H9 (cell line): ENCODE data around the gene SDR42E2. TPM values are rescaled to one million over a fixed set of nuclear protein-coding genes. Genes with fewer than 3 reads are reported as not detected.

Source experiments
- DNase-seq: peaks from one replicate; pipeline ENCODE4 v3.0.0-alpha.2; 2017
- H2AFZ ChIP-seq: one replicate; pipeline ENCODE4 v1.6.1; 2013; ENCODE audit warnings: mild to moderate bottlenecking, low read length, control low read depth, moderate library complexity
- H2AK5ac ChIP-seq: 2 replicates; pipeline ENCODE4 v1.6.1; 2013; ENCODE audit warnings: low read length, control low read depth, mixed read lengths; ENCODE audit not compliant: insufficient read length
- H2BK120ac ChIP-seq: one replicate; pipeline ENCODE4 v1.6.1; 2013; ENCODE audit warnings: low read depth, mild to moderate bottlenecking, low read length, control low read depth, inconsistent platforms; ENCODE audit not compliant: poor library complexity, severe bottlenecking
- H2BK12ac ChIP-seq: 2 replicates; pipeline ENCODE4 v1.6.1; 2013; ENCODE audit warnings: low read length, control low read depth, mixed read lengths, low read depth; ENCODE audit not compliant: insufficient read length
- H2BK15ac ChIP-seq: 2 replicates; pipeline ENCODE4 v1.6.1; 2013; ENCODE audit warnings: low read depth, low read length, control low read depth
- H2BK20ac ChIP-seq: one replicate; pipeline ENCODE4 v1.6.1; 2013; ENCODE audit warnings: low read depth, mild to moderate bottlenecking, low read length, control low read depth, inconsistent platforms; ENCODE audit not compliant: poor library complexity, severe bottlenecking
- H2BK5ac ChIP-seq: 2 replicates; pipeline ENCODE4 v1.6.1; 2013; ENCODE audit warnings: low read length, control low read depth, mixed read lengths; ENCODE audit not compliant: insufficient read length
- H3K14ac ChIP-seq: 2 replicates; pipeline ENCODE4 v1.6.1; 2013; ENCODE audit warnings: low read length, control low read depth; ENCODE audit not compliant: insufficient read depth
- H3K18ac ChIP-seq: 2 replicates; pipeline ENCODE4 v1.6.1; 2013; ENCODE audit warnings: low read depth, mild to moderate bottlenecking, mixed read lengths, low read length, control low read depth; ENCODE audit not compliant: insufficient read length
- H3K23ac ChIP-seq: 2 replicates; pipeline ENCODE4 v1.6.1; 2013; ENCODE audit warnings: low read length, control low read depth, mixed read lengths, low read depth; ENCODE audit not compliant: insufficient read length
- H3K23me2 ChIP-seq: 2 replicates; pipeline ENCODE4 v1.6.1; 2013; ENCODE audit warnings: low read depth, mild to moderate bottlenecking, mixed read lengths, low read length, control low read depth; ENCODE audit not compliant: insufficient read length, poor library complexity, severe bottlenecking
- H3K27ac ChIP-seq: 2 replicates; pipeline ENCODE4 v1.5.1; 2013; ENCODE audit warnings: low read length, control low read depth, mixed read lengths, low read depth; ENCODE audit not compliant: insufficient read length
- H3K27me3 ChIP-seq: 2 replicates; pipeline ENCODE4 v1.6.1; 2013; ENCODE audit warnings: low read length, control low read depth, inconsistent platforms; ENCODE audit not compliant: insufficient read depth
- H3K4ac ChIP-seq: 2 replicates; pipeline ENCODE4 v1.6.1; 2013; ENCODE audit warnings: low read depth, mild to moderate bottlenecking, control low read depth, inconsistent platforms, low read length, moderate library complexity
- H3K4me1 ChIP-seq: 2 replicates; pipeline ENCODE4 v1.6.1; 2013; ENCODE audit warnings: low read length, control low read depth, inconsistent platforms; ENCODE audit not compliant: insufficient read depth
- H3K4me2 ChIP-seq: 2 replicates; pipeline ENCODE4 v1.6.1; 2013; ENCODE audit warnings: low read length, control low read depth, mixed read lengths; ENCODE audit not compliant: insufficient read length, insufficient read depth
- H3K56ac ChIP-seq: 2 replicates; pipeline ENCODE4 v1.6.1; 2013; ENCODE audit warnings: low read depth, mild to moderate bottlenecking, mixed read lengths, low read length, control low read depth; ENCODE audit not compliant: insufficient read length
- H3K79me1 ChIP-seq: 2 replicates; pipeline ENCODE4 v1.6.1; 2013; ENCODE audit warnings: low read depth, mild to moderate bottlenecking, moderate library complexity, low read length, control low read depth, inconsistent platforms; ENCODE audit not compliant: insufficient read depth, poor library complexity, severe bottlenecking
- H3K79me2 ChIP-seq: 2 replicates; pipeline ENCODE4 v1.6.1; 2013; ENCODE audit warnings: low read length, control low read depth, inconsistent platforms; ENCODE audit not compliant: insufficient read depth
- H3K9ac ChIP-seq: 2 replicates; pipeline ENCODE4 v1.6.1; 2013; ENCODE audit warnings: low read length, control low read depth, mixed read lengths; ENCODE audit not compliant: insufficient read length; ENCODE audit errors: extremely low read depth
- H3K9me3 ChIP-seq: one replicate; pipeline ENCODE4 v1.6.1; 2013; ENCODE audit warnings: low read depth, low read length, inconsistent platforms; ENCODE audit not compliant: control insufficient read depth
- H3T11ph ChIP-seq: one replicate; pipeline ENCODE4 v1.6.1; 2013; ENCODE audit warnings: mild to moderate bottlenecking, low read length, control low read depth, inconsistent platforms
- H4K20me1 ChIP-seq: one replicate; pipeline ENCODE4 v1.6.1; 2013; ENCODE audit not compliant: control insufficient read depth, insufficient read length, insufficient read depth
- H4K5ac ChIP-seq: 2 replicates; pipeline ENCODE4 v1.6.1; 2013; ENCODE audit warnings: low read depth, mild to moderate bottlenecking, mixed read lengths, low read length, control low read depth; ENCODE audit not compliant: insufficient read length
- H4K8ac ChIP-seq: replicated peaks from 2 replicates; pipeline ENCODE4 v1.6.1; 2013; ENCODE audit warnings: low read length, control low read depth, mixed read lengths, low read depth; ENCODE audit not compliant: insufficient read length
- H4K91ac ChIP-seq: 2 replicates; pipeline ENCODE4 v1.6.1; 2013; ENCODE audit warnings: low read depth, mild to moderate bottlenecking, moderate library complexity, mixed read lengths, low read length, control low read depth; ENCODE audit not compliant: insufficient read length
- H3K27ac Mint-ChIP-seq, 3 experiments: 2 replicates in 2 of 3; 3 replicates in 1 of 3; pipeline ENCODE4 v1.8.0; 2020 to 2021; ENCODE audit warnings: mixed read lengths in 3 of 3, mild to moderate bottlenecking in 1 of 3, moderate library complexity in 1 of 3
- H3K27me3 Mint-ChIP-seq: 2 replicates; pipeline ENCODE4 v1.8.0; 2021; ENCODE audit warnings: low read depth, mild to moderate bottlenecking, moderate library complexity, mixed read lengths
- H3K36me3 Mint-ChIP-seq, 3 experiments: 2 replicates in 2 of 3; 3 replicates in 1 of 3; pipeline ENCODE4 v1.8.0; 2020 to 2021; ENCODE audit warnings: low read depth in 3 of 3, mixed read lengths in 3 of 3; ENCODE audit not compliant: insufficient read depth in 1 of 3
- H3K4me1 Mint-ChIP-seq, 2 experiments: 2 replicates each; pipeline ENCODE4 v1.8.0; 2020; ENCODE audit warnings: mixed read lengths in 2 of 2
- H3K4me3 Mint-ChIP-seq, 2 experiments: 2 replicates in 1 of 2; 3 replicates in 1 of 2; pipeline ENCODE4 v1.8.0; 2020 to 2021; ENCODE audit warnings: mild to moderate bottlenecking in 2 of 2, mixed read lengths in 2 of 2, moderate library complexity in 1 of 2
- H3K9me3 Mint-ChIP-seq, 2 experiments: 2 replicates in 1 of 2; 3 replicates in 1 of 2; pipeline ENCODE4 v1.8.0; 2020; ENCODE audit warnings: mild to moderate bottlenecking in 2 of 2, mixed read lengths in 2 of 2, moderate library complexity in 1 of 2
- WGBS: extraction: QIAGEN DNeasy Blood & Tissue Kit; methylation state at CpG from one replicate; pipeline ENCODE4 v1.1.7; 2013; ENCODE audit warnings: missing lambda C conversion rate, low lambda C conversion rate, mixed read lengths; ENCODE audit not compliant: insufficient read length; ENCODE audit errors: extremely low coverage; 5-methylcytosine and 5-hydroxymethylcytosine counted together
- total RNA-seq: library from RNA; stranded (reverse); gene quantifications from 2 replicates; pipeline ENCODE4 v1.2.1, GENCODE V29; 2021
- TF ChIP-seq, protein P1 (sequence below): fragments of 200-600 bp; sonication (generic); conservative IDR thresholded peaks from 3 replicates; pipeline ENCODE4 v1.8.0; 2021; ENCODE audit warnings: antibody characterized with exemption, mild to moderate bottlenecking

SDR42E2 gene
- total RNA-seq, 1 experiment from 2014 or later, result 0.09 TPM

GRCh38 chr16:22165508-22166285, 3.4 kb downstream of the SDR42E2 start:
- Histone ChIP-seq H3T11ph (no peak overlapping the region), H4K5ac (no peak overlapping the region), H2BK12ac (no peak overlapping the region), H3K79me2 (no peaks in the 10 kb centered on the region), H3K56ac (no peak overlapping the region), H3K4ac (no peak overlapping the region), H2BK15ac (no peak overlapping the region), H3K23me2 (no peaks in the 10 kb centered on the region), H3K27ac (no peak overlapping the region), H2AK5ac (no peak overlapping the region), H3K27me3 (no peaks in the 10 kb centered on the region; the same call in 1 of the 2 replicates), H3K79me1 (no peaks in the 10 kb centered on the region), H3K23ac (no peak overlapping the region), H3K9ac (no peak overlapping the region), H3K9me3 (no peaks in the 10 kb centered on the region), H3K18ac (no peak overlapping the region), H4K20me1 (no peaks in the 10 kb centered on the region), H3K14ac (no peak overlapping the region), H2AFZ (no peak overlapping the region), H3K4me2 (no peak overlapping the region), H4K91ac (no peak overlapping the region), H4K8ac (no peak overlapping the region), H2BK20ac (no peak overlapping the region), H2BK120ac (no peak overlapping the region), H3K4me1 (no peaks in the 10 kb centered on the region), H2BK5ac (no peak overlapping the region)
- no peak overlapping the region for H3K27ac Mint-ChIP-seq
- no peak overlapping the region for H3K4me3 Mint-ChIP-seq
- no peaks in the 10 kb centered on the region; a peak in 2 of 5 replicates for H3K9me3 Mint-ChIP-seq
- H3K27me3 Mint-ChIP-seq, result peaks cover 34% of the 10 kb centered on the region
- DNase-seq, result no peak
- no CpG with 5 or more reads among the region's 16 CpGs for WGBS
- peaks cover 1 to 2% of the 10 kb centered on the region in 2 experiments; a peak in 2 of 4 replicates for H3K4me1 Mint-ChIP-seq
- H3K36me3 Mint-ChIP-seq, result peaks cover 0 to 4% (median 0%) of the 10 kb centered on the region in 3 experiments; a peak in 3 of 7 replicates
- TF ChIP-seq, protein P1, sequence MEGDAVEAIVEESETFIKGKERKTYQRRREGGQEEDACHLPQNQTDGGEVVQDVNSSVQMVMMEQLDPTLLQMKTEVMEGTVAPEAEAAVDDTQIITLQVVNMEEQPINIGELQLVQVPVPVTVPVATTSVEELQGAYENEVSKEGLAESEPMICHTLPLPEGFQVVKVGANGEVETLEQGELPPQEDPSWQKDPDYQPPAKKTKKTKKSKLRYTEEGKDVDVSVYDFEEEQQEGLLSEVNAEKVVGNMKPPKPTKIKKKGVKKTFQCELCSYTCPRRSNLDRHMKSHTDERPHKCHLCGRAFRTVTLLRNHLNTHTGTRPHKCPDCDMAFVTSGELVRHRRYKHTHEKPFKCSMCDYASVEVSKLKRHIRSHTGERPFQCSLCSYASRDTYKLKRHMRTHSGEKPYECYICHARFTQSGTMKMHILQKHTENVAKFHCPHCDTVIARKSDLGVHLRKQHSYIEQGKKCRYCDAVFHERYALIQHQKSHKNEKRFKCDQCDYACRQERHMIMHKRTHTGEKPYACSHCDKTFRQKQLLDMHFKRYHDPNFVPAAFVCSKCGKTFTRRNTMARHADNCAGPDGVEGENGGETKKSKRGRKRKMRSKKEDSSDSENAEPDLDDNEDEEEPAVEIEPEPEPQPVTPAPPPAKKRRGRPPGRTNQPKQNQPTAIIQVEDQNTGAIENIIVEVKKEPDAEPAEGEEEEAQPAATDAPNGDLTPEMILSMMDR, result no peak
